GM10248 (cell line): ENCODE data around the gene ABHD12B.

ENCODE experiments used
- CTCF ChIA-PET: fragments of 300-600 bp; sonication (Branson Sonifier 250); formaldehyde crosslinking; extraction: SDS; loops from one replicate; lab custom pipeline; 2021; ENCODE audit warnings: antibody characterized with exemption; lab: Yijun Ruan, JAX
- POLR2A ChIA-PET: fragments of 350-650 bp; sonication (Branson Sonifier 250); formaldehyde crosslinking; extraction: SDS; loops from one replicate; lab custom pipeline; 2020; ENCODE audit warnings: antibody characterized with exemption; lab: Yijun Ruan, JAX
- DNase-seq: peaks from one replicate; pipeline ENCODE4 v3.0.0; 2012; ENCODE audit errors: extremely low spot score
- CTCF ChIP-seq: IDR thresholded peaks from 2 replicates; pipeline ENCODE4 v1.5.1; 2012; ENCODE audit warnings: mild to moderate bottlenecking, low read depth; ENCODE audit errors: extremely low read depth, missing control alignments, control extremely low read depth

Gene ABHD12B

GRCh38 chr14:50837850-50838470, 33.9 kb upstream of the ABHD12B start:
- TF ChIP-seq CTCF, result no peak
- no peak for DNase-seq
- CTCF ChIA-PET, result interaction anchor here (0.8 to 3.7 kb wide), 3 partner anchors 11 to 23 kb away, joined by 3 to 15 read pairs (median 3); no protein-coding TSS in a partner anchor
- POLR2A ChIA-PET, result no interaction called here

- ChIA-PET POLR2A (no interaction called here), CTCF (interaction anchor here (0.9 to 3.7 kb wide), 11 partner anchors 10 to 238 kb away, joined by 3 to 15 read pairs (median 3); no protein-coding TSS in a partner anchor)
- no peak for DNase-seq
- no peak for TF ChIP-seq CTCF
Observed at GRCh38 chr14:50839048-50839447, 32.8 kb upstream of the ABHD12B start.

- TF ChIP-seq CTCF, result no peak
Observed at GRCh38 chr14:50839691-50840090, 32.2 kb upstream of the ABHD12B start.

GRCh38 chr14:50844391-50844790, 27.5 kb upstream of the ABHD12B start:
- ChIA-PET POLR2A (no interaction called here), CTCF (no interaction called here)
- TF ChIP-seq CTCF, result no peak
- DNase-seq, result no peak

More at GRCh38 chr14:50839691-50840090, 32.2 kb upstream of the ABHD12B start:
- POLR2A ChIA-PET, result no interaction called here
- CTCF ChIA-PET, result interaction anchor here (0.7 to 3.7 kb wide), 11 partner anchors 10 to 80 kb away, joined by 3 to 15 read pairs (median 3); no protein-coding TSS in a partner anchor
- DNase-seq, result no peak

- DNase-seq, result no peak
- CTCF ChIA-PET, result interaction anchor here (8.0 kb wide), 1 partner anchor 16 kb away, joined by 103 read pairs; no protein-coding TSS in a partner anchor
- POLR2A ChIA-PET, result no interaction called here
- TF ChIP-seq CTCF, result no peak
Observed at GRCh38 chr14:50845166-50845565, 26.7 kb upstream of the ABHD12B start.

DNA sequence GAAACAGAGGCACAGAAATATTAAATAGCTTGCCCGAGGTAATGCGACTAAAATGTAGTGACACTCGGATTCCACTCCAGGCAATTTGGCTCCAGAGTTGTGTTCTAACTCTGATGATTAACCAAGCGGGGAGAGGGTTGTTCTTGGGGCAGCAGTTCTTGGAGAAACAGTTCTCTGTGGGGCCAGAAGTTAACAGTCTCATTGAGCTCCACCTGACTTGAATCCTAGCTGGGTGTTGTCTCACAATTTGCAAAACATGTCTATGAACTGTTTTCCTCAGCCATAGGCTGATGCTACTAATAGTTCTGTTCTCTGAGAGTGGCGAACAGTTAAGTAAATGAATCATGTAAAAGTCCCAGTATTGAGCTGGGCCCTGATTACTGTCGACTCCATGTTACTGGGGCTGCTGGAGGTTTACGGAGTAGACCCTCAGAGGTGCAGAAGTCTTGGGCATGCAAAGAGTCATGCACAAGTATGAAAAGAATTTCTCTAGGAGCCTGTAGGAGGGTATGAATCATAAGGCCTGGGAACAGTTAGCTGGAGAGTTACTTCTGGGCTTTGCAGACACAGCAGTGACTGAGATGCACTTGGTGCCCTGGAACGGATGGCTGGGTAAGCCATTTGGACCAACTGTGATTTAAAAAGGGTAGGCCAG, 25.5 kb upstream of the ABHD12B start:
- POLR2A ChIA-PET, result no interaction called here
- CTCF ChIA-PET, result interaction anchor here (1.2 to 8.0 kb wide), 2 partner anchors 15 to 455 kb away, joined by 3 to 103 read pairs; no protein-coding TSS in a partner anchor
- DNase-seq, result no peak
- TF ChIP-seq CTCF, result no peak
